ENCODE data around the gene STAT2.

Gene STAT2

GRCh38 chr12:56366948-56367347 is 7.0 kb upstream of the STAT2 start:
- no peak for TF ChIP-seq CTCF (IDR thresholded peaks at IDR 0.05)

DNA sequence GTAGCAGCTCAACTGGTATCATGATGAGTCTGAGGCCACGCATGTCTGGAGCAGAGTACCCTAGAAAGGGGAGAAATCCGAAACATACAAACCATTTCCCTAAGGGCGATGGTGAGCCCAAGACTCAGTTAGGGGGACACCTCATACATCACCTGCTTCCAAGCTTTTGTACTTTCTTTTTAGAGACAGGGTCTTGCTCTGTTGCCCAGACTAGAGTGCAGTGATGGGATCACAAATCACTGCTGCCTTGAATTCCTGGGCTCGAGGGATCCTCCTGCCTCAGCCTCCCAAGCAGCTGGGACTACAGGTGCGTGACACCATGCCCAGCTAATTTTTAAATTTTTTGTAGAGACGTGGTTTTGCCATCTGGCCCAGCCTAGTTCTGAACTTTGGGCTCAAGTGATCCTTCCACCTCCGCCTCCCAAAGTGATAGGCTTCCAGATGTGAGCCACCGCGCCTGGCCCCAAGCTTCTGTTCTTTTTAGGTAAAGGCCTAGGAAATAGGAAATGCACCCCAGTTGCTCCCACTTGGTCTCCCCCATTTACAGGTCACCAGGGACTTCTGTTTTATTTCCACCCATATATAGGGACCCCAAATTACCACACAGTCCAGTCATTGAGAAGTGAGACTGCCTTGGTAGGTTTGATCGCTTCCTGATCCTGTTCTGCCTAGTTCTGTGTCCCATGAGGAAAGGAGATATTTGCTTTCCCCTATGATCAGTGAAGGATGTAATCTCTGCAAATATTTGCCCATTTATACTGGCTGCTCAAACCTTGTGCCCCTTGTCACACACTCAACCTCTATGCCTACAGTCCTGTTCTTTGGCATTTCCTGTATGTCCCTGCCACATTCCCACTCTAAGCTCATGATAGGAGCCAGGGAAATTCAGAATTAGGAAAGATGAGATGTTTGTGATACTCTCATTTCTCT is 2.5 kb upstream of the STAT2 start, which contains the start of gene APOF:
APOF (minus strand) TSS at position 728 of the 930 bp plus-strand sequence; CDS start at position 616, 112 bp downstream.
- no peak for TF ChIP-seq CTCF (IDR thresholded peaks at IDR 0.05)

DNA sequence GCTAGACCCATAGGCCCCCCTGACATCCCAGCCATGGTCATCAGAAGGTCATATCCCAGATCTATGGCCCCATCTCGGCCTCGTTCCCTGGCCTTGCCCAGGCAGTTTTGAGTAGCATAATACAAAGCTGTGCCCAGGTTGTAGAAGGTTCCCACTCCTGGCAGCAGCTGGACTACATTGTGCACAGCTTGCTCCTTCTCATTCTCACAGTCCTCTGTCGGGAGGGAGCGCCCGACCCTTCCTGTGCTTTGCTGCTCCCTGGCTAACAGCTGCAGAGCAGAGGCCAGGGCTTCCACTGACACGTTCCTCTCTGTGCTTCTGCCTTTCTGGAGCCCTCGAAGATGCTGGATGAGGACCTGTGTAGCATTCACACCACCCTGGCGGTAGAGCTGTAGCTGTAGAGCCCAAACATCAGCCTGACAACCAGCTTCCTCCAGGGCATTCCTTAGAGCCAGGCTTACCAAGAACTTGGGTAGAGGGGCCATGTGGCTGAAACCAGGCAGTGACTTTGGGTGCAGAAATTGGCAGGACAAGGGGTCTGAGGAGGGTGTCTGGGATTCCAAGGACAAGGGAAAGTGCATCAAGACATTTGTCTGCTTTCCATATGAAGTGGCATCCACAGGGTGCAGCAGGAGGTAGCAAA is 1.7 kb upstream of the STAT2 start:
- no peak for TF ChIP-seq CTCF (IDR thresholded peaks at IDR 0.05)

- TF ChIP-seq CTCF (IDR thresholded peaks at IDR 0.05): no peak
Measured at GRCh38 chr12:56358836-56359532, 923 bp downstream of the STAT2 start.

DNA sequence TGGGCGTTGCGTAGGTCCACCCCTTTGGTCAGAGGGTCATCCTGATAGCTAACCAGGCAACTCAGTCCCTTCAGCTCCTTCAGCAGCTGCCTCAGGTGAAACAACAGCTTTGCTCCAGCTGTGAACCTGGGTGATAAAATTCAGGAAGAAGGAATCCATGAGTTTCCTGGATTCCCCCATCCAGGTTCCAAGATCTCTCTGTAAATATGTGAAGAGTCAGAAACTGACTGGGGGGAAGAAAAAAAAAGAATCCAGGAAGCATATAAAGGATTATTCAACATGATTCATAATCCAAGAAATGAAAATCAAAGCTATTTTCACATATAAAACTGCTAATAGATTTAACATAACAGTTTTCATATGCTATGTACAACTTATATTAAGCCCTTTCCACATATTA is 8.6 kb downstream of the STAT2 start:
- no peak for TF ChIP-seq CTCF (IDR thresholded peaks at IDR 0.05)

DNA sequence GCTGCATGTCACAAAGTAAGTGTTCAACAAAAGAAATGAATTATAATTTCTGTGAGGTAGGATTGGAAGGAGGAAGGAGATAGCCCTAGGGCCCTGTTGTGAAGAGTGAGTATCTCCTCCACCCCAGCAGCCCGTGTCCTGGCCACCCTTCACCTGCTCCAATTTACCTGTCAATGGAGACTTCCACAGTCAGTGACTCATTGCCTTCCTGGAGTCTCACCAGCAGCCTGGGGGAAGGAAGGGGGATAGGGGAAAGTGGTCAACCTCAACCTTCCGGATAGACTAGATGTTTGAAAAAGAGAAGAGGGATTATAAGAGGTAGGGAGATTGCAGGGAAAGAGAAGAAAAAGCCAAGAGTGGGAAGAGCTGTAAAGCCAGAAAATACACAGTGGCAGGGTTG is 9.2 kb downstream of the STAT2 start:
- no peak for TF ChIP-seq CTCF (IDR thresholded peaks at IDR 0.05)

DNA sequence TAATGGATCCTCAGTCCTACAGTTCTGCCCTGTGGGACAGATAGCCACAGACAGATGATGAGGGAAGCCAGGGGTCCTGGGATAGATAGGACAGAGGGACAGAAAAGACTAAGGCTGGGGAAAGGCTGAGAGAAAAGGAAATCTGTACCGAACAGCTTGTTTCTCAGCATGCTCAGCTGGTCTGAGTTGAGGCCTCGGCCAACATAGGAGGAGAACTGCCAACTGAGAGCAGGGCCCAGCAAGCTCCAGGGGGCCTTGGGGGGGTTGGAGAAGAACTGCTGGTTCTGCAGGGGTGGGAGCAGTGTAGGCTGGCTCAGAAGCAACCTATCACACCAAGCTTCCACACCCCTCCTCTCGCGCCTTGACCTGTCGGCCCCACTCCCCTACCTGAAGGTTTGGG is 11.1 kb downstream of the STAT2 start:
- TF ChIP-seq CTCF (IDR thresholded peaks at IDR 0.05): no peak

All from LNCAP (cell line).